NB4 (cell line): Measurements from ENCODE around the gene LARP4B.

Experiments
- CTCF ChIP-seq: IDR thresholded peaks from one replicate; pipeline ENCODE4 v1.5.1; 2012; ENCODE audit warnings: low read depth, low read length
- MAX ChIP-seq: IDR thresholded peaks from 2 replicates; pipeline ENCODE4 v1.6.1; 2011; ENCODE audit warnings: low read depth, low read length
- MYC ChIP-seq: IDR thresholded peaks from 2 replicates; pipeline ENCODE4 v1.6.1; 2011; ENCODE audit warnings: low read depth, low read length
- POLR2A ChIP-seq: IDR thresholded peaks from 2 replicates; pipeline ENCODE4 v1.6.1; 2011; ENCODE audit warnings: mild to moderate bottlenecking; ENCODE audit not compliant: insufficient read length; ENCODE audit errors: extremely low read depth

GRCh38 chr10:963655-964054, 32.1 kb upstream of the LARP4B start:
- no peak for TF ChIP-seq CTCF
- TF ChIP-seq POLR2A, result no peak
- TF ChIP-seq MAX, result no peak
- TF ChIP-seq MYC, result no peak
